ENCODE data around the gene MOGAT2. TPM values are rescaled to one million over a fixed set of nuclear protein-coding genes. Genes with fewer than 3 reads are reported as not detected.
"Not testable (repeated sequence)": the region's sequence is repeated elsewhere in the genome, so short reads cannot be mapped to it uniquely, and the experiment has no call there.

MOGAT2 gene
- total RNA-seq, 1 experiment from 2014 or later: 0.39 TPM

DNA sequence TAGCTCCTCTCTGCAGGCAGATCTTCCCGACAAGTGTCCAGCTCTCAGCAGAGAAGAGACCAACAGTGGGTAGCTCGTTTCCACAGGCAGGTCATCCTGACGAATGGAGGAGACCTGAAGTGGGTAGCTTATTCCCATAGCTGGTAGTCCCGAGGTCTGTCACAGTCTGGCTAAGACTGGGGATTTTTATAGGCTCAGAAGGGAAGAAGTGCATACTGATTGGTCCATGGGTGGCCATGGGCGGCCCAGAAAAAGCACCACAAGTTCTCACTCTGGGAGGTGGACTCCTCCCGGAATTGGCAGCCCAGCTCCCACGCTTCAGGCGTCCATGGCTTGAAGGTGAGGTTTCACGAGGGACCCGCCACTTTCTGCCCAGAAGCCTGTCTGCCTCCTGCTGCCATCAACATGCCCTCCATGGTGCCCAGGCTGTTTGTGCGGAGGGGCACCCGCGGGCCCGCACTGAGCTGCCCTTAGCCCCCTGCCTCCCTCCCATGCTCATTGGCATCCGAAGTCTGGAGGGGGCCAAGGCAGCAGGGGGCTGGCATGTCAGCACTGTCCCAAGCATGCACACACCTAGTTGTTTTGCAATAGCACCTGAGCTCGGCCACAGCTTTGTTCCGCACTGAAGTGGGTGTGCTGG, 38.9 kb upstream of the MOGAT2 start:
- peaks cover 11% of the 10 kb centered on the region for H3K9me3 ChIP-seq
- no peak overlapping the region for H3K27ac Mint-ChIP-seq (ENCODE audit: unreplicated experiment)
- POLR2A ChIA-PET: no interaction called here
- H3K27me3 ChIP-seq (replicated peaks; ENCODE audit: control insufficient read depth, insufficient read depth, low read length): no peaks in the 10 kb centered on the region
- no peak overlapping the region for H3K4me3 ChIP-seq (ENCODE audit: low read depth, low read length)
- no peaks in the 10 kb centered on the region for H3K36me3 Mint-ChIP-seq (ENCODE audit: insufficient read depth, unreplicated experiment)
- no peaks in the 10 kb centered on the region for H3K4me1 Mint-ChIP-seq (ENCODE audit: low read depth, unreplicated experiment)
- BruUV-seq (replicated peaks): no TSS peak
- no peaks in the 10 kb centered on the region for H3K4me1 ChIP-seq
- TF ChIP-seq CTCF (IDR thresholded peaks at IDR 0.05; ENCODE audit: insufficient read depth in 1 of 2, low read depth in 1 of 2, low read length in 1 of 2, severe bottlenecking in 1 of 2, unreplicated experiment in 1 of 2): no peak
- H3K4me3 Mint-ChIP-seq (ENCODE audit: unreplicated experiment): no peak overlapping the region
- intact Hi-C loops (cut with micrococcal nuclease; ENCODE audit: unreplicated experiment): no loop called here
- no peak for DNase-seq
- H3K27me3 Mint-ChIP-seq (ENCODE audit: insufficient read depth, unreplicated experiment): no peaks in the 10 kb centered on the region
- CTCF ChIA-PET: interaction anchor here (0.6 to 1.1 kb wide), 3 partner anchors 45 to 289 kb away, joined by 3 to 4 read pairs (median 4); no protein-coding TSS in a partner anchor
- peaks cover 14% of the 10 kb centered on the region for H3K9me3 Mint-ChIP-seq (ENCODE audit: unreplicated experiment)
- no peaks in the 10 kb centered on the region for H3K36me3 ChIP-seq (ENCODE audit: control insufficient read depth, insufficient read depth, low read length)

DNA sequence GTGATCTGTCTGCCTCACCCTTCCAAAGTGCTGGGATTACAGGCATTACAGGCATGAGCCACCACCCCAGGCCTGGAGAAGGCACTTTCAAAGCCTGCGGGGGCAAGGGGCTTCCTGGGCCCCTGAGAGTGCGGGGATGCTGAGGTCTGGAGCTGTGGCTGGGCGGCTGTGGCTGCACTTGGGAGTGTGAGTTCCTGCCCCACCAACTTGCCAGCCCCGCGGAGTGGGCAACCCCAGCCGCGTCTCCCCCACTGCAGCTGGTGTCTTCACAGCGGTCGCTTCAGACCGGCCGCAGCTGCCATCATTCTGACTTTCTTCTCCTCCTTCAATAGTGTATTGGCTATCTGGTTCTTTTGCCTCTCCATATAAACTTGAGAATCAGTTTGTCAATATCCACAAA, 38.1 kb upstream of the MOGAT2 start:
- CTCF ChIA-PET: interaction anchor here (1.1 kb wide), 1 partner anchor 44 kb away, joined by 3 read pairs; no protein-coding TSS in a partner anchor
- no peak for TF ChIP-seq CTCF (IDR thresholded peaks at IDR 0.05; ENCODE audit: insufficient read depth in 1 of 2, low read depth in 1 of 2, low read length in 1 of 2, severe bottlenecking in 1 of 2, unreplicated experiment in 1 of 2)
- H3K27ac Mint-ChIP-seq (ENCODE audit: unreplicated experiment): no peak overlapping the region
- H3K36me3 Mint-ChIP-seq (ENCODE audit: insufficient read depth, unreplicated experiment): no peaks in the 10 kb centered on the region
- POLR2A ChIA-PET: no interaction called here
- intact Hi-C loops (cut with micrococcal nuclease; ENCODE audit: unreplicated experiment): no loop called here
- peaks cover 4% of the 10 kb centered on the region for H3K9me3 ChIP-seq
- H3K27me3 ChIP-seq (replicated peaks; ENCODE audit: control insufficient read depth, insufficient read depth, low read length): no peaks in the 10 kb centered on the region
- DNase-seq: no peak
- H3K27me3 Mint-ChIP-seq (ENCODE audit: insufficient read depth, unreplicated experiment): no peaks in the 10 kb centered on the region
- H3K4me3 ChIP-seq (ENCODE audit: low read depth, low read length): no peak overlapping the region
- no peaks in the 10 kb centered on the region for H3K36me3 ChIP-seq (ENCODE audit: control insufficient read depth, insufficient read depth, low read length)
- no TSS peak for BruUV-seq (replicated peaks)
- peaks cover 20% of the 10 kb centered on the region for H3K9me3 Mint-ChIP-seq (ENCODE audit: unreplicated experiment)
- H3K4me1 Mint-ChIP-seq (ENCODE audit: low read depth, unreplicated experiment): no peaks in the 10 kb centered on the region
- H3K4me3 Mint-ChIP-seq (ENCODE audit: unreplicated experiment): no peak overlapping the region
- H3K4me1 ChIP-seq: no peaks in the 10 kb centered on the region

DNA sequence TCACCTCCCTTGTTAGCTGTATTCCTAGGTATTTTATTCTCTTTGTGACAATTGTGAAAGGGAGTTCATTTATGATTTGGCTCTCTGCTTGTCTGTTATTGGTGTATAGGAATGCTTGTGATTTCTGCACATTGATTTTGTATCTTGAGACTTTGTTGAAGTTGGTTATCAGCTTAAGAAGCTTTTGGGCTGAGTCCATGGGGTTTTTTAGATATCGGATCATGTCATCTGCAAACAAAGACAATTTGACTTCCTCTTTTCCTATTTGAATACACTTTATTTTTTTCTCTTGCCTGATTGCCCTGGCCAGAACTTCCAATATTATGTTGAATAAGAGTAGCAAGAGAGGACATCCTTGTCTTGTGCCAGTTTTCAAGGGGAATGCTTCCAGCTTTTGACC, 33.8 kb upstream of the MOGAT2 start:
- H3K27me3 Mint-ChIP-seq (ENCODE audit: insufficient read depth, unreplicated experiment); H3K4me3 Mint-ChIP-seq (ENCODE audit: unreplicated experiment); H3K36me3 ChIP-seq (ENCODE audit: control insufficient read depth, insufficient read depth, low read length); H3K27ac Mint-ChIP-seq (ENCODE audit: unreplicated experiment); BruUV-seq (replicated peaks); DNase-seq; POLR2A ChIA-PET; H3K9me3 ChIP-seq; CTCF ChIA-PET; H3K4me1 ChIP-seq; H3K4me3 ChIP-seq (ENCODE audit: low read depth, low read length); H3K27me3 ChIP-seq (replicated peaks; ENCODE audit: control insufficient read depth, insufficient read depth, low read length); intact Hi-C loops (cut with micrococcal nuclease; ENCODE audit: unreplicated experiment); H3K4me1 Mint-ChIP-seq (ENCODE audit: low read depth, unreplicated experiment); H3K36me3 Mint-ChIP-seq (ENCODE audit: insufficient read depth, unreplicated experiment): not testable (repeated sequence)
- peaks cover 46% of the 10 kb centered on the region for H3K9me3 Mint-ChIP-seq (ENCODE audit: unreplicated experiment)
